HG03280 (cell line): Measurements from ENCODE around the gene OXCT1.
"Not testable (repeated sequence)": the region's sequence is repeated elsewhere in the genome, so short reads cannot be mapped to it uniquely, and the experiment has no call there.

Experiments
- ATAC-seq: cut with Tn5 transposase; IDR thresholded peaks from one replicate; pipeline ENCODE4 v1.9.1; 2021; ENCODE audit warnings: mild to moderate bottlenecking, moderate library complexity; ENCODE audit not compliant: unreplicated experiment

Gene OXCT1

GRCh38 chr5:41874512-41875060 lies 4.4 kb upstream of the OXCT1 start:
- ATAC-seq, result no peak

- ATAC-seq, result no peak
Observed at GRCh38 chr5:41871852-41872251, 1.6 kb upstream of the OXCT1 start.

DNA sequence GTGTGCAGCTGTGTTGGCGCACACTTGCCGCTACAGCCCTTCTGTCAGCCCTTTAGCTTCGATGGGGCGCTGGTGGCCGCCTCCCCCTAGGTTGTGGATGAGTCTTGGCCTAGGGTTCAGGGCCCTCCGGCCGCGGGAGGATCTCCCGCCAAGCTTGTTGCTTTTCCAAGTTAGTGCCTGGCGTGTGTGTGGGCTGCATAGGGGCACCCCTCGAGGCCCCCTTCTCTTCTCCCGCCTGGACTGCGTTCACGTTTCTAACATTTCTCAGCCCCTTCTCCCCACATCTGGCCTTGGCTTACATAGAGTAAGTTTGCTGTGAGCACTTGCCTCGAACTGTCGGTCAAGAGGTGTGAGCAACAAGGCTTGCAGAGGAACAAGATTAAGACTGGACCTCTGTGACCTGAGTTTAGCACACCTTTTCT lies 413 bp upstream of the OXCT1 start:
- ATAC-seq, result no peak

DNA sequence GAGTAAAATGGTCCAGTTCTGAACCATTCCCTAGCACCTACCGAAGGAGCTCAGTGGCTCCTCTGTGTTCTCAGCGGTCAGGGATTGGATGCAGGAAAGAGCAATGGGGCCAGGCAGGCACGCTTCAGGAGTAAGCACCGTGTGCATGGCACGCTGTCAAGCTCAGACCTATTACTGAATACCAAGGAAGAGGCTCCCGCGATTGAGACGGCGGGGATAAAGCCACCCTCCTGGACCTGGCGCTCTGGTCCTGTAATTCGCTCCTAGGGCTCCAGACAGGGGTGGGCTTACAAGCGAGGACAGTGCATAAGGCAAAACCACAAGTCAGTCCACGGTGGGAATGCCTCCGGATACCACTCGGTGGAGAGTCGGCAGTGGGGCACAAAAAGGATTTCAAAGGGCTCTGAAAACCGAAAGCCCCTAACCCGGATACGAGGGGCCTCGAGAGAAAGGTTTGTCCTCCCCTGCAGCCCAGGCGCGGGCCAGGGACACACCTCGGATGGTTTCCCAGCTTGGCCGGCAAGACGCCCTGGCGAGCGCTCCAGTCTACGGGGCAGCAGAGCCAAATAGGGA lies 988 bp downstream of the OXCT1 start:
- ATAC-seq, result no peak

DNA sequence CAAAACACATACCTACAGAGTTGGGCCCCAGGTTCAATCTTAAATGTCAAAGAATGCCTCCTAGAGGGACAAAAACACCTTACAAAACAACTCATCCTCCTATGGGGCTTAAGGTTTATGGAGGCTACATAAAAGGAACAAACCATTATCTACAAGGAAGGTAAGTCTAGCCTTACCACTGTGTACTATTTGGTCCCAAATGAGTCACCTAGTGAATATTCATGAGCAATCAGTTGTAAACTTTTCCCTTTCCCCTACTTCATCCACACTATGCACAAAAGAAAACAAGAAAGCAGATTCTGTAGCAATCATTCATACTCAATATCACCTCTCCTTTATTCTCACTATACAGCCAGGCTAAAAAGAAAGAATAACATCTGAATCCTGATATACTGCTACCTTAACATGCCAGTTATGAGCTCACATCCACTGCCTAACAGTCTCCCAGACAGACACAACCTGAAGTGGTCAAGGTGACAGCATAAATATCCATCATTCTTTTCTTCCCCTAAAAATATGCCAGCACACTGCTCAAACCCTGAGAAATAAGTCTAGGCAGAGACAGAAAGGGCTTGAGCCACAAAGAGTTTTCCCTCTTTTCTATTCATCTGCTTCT lies 6.2 kb downstream of the OXCT1 start:
- ATAC-seq, result peak; percentile 47

GRCh38 chr5:41858890-41859289 lies 11.3 kb downstream of the OXCT1 start:
- no peak for ATAC-seq

GRCh38 chr5:41857989-41858388 lies 12.2 kb downstream of the OXCT1 start:
- no peak for ATAC-seq

DNA sequence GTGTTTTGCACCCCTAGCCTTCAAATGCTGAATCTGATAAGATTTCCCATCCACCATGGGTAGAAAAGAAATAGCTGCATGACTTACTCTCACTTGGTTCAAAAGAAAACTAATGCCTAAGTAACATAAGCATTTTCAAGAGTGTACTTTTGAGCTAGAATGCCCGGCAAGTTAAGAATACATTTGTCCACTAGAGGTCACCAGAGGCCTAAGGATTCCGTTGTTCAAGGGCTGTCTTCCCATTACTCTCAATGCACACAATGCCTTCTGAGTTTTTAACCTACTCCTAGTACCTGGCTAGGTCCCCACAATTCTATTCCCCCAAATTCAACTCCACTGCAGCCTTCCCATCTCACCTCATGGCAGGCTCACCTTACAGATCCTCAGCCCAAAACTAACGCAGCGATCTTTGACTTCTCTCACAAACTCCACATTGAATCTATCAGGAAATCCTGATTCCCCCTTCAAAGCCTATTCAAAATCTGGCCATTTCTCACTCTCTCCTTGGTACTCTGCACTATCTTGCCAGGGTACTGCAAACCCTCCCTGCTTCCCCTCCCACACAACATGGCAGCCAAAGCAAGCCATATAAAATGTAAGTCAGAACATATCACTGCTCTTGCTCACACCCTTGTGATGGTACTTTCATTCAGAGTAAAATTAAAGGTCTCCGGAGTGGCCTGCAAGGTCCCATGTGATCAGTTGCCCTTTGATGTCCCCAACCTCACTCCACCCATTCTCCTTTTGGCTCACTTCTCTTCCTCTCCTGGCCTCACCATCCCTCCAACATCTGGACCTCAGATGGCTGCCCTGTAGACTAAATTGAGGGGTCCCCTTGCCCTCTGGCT lies 13.4 kb downstream of the OXCT1 start:
- ATAC-seq, result peak; percentile 89

DNA sequence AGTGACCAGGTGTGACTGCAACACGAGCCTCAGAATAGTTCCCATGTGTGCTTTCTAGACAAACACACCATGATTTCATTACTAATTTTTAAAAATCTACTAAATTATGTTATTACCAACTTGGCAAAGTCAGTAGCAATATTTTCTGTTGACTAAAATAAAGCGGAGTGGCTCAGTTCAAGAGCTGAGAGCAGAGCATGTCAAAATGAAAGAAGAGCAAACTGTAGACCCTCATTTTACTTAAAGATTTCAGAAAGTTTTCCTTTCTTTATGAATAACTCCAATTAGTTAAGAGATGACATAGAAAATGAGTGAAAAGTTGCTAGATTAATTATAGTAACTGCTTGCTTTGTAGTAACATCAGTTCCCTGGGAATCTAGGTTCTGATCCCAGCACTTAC lies 17.9 kb downstream of the OXCT1 start:
- no peak for ATAC-seq

DNA sequence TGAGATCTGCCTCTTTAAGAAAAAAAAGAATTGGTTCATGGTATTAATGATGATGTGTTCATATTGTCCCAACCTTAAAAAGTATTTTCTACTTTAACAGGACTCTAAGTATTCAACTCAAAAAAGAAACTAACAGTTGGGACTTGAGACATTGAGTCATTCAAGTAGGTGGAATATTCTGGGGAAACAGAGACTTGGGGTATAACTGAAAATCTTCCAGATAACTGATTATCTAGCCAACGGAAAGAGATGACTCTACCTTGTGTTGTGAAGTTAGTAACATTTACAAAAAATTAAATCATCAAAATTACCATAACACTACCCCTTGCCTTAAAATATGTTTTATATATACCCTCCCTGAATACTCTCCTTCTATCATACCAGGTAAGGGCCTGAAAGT lies 19.1 kb downstream of the OXCT1 start:
- ATAC-seq, result no peak

DNA sequence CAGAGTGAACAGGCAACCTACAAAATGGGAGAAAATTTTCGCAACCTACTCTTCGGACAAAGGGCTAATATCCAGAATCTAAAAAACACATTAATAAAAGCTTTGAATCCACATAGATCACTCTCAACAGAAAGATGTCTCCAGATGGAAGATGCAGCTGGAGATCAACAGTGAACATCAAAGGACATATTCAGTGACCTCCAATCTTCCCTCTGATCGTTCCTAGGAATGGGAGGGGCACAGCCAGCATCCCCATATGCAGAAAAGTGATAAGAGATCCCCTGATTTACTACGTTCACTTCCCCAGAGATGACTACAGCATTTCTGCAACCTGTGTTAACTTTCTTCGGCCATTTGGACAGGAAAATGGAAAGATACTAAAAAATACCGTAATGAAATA lies 21.2 kb downstream of the OXCT1 start:
- no peak for ATAC-seq

- not testable (repeated sequence) for ATAC-seq
Observed at GRCh38 chr5:41845751-41846150, 24.5 kb downstream of the OXCT1 start.

DNA sequence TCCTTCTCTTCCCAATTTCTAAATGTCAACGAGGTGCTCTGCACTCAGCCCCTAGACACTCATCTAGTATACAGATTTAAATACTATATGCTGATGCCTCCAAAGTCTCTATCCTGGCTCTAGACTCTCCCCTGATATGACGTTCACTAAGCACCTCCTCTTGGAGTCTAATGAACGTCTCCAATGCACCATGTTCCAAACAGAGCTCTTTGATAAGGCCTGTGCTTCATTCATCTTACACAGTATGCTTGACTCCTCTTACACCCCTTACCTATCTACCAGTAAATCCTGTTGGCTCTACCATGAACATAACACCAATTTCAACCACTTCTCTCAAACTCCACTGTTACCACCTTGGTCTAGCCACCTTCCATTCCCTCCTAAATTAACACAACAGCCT lies 25.7 kb downstream of the OXCT1 start:
- no peak for ATAC-seq

- ATAC-seq, result peak; percentile 63
Observed at GRCh38 chr5:41843456-41844370, 26.5 kb downstream of the OXCT1 start.

DNA sequence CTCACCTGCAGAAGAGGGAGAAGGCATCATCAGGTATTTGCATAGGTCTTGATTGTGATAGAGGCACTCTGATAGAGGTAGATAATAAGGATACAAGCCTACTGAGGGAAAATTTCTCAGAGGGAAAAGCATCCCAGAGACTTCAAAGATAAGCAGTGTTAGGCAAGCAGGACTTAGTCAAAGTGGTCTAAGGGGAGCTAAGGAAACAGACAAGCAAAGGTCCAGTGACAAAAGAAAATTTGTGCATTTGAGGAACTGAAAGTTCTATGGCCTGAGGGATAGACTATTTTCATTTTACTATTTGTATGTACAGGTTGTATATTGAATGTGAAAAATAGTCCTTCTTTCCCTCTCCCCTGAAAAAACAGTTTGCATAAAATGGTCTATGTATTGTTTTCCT lies 27.4 kb downstream of the OXCT1 start:
- peak; percentile 60 for ATAC-seq

DNA sequence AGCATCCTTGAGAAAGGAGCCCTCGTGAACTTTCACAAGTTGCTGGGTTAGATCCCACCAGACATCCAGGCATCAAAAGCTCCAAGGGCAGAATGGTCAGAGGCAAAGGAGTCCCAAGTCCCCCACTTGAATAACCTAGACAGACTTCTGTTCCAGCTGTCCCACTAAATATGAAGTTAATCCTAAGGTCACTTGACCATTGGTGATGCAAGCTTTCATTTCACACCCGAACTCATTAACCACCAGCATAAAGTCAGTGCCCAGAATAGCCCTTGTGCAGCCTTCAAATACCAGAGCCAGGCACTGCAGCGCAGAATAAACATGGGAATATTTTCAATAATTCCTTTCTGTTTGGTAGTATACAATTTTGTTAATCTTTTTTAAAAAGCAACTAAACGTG lies 28.9 kb downstream of the OXCT1 start:
- ATAC-seq, result no peak

- no peak for ATAC-seq
Observed at GRCh38 chr5:41840251-41840650, 30.0 kb downstream of the OXCT1 start.

- ATAC-seq, result no peak
Observed at GRCh38 chr5:41837793-41838192, 32.4 kb downstream of the OXCT1 start.

- ATAC-seq, result no peak
Observed at GRCh38 chr5:41835645-41836044, 34.6 kb downstream of the OXCT1 start.

GRCh38 chr5:41834506-41834905 lies 35.7 kb downstream of the OXCT1 start:
- ATAC-seq, result no peak

GRCh38 chr5:41832430-41832829 lies 37.8 kb downstream of the OXCT1 start:
- no peak for ATAC-seq
